Adrenal gland (tissue), 12 donors: ENCODE results near the gene ZNF775. TPM values are rescaled to one million over a fixed set of nuclear protein-coding genes. Genes with fewer than 3 reads are reported as not detected.

ENCODE experiments used
- DNase-seq, 7 donors: peaks; one replicate each; pipeline ENCODE4 v3.0.0-alpha.2; 2019 to 2020
- H3K27ac ChIP-seq, 5 donors: fragments of 200-600 bp; sonication (generic) in 4 of 5; 1 replicate in 3 of 5; 2 replicates in 2 of 5; pipeline versions ENCODE4 v1.5.1 to v1.8.0; 2016 to 2020; ENCODE audit warnings: mild to moderate bottlenecking in 1 of 5
- H3K27me3 ChIP-seq: fragments of 200-600 bp; 2 replicates; pipeline ENCODE4 v1.8.0; 2021
- H3K36me3 ChIP-seq, 2 donors: fragments of 200-600 bp; replicated peaks in 1 of 2; 1 replicate in 1 of 2; 2 replicates in 1 of 2; pipeline versions ENCODE4 v1.5.1 to v1.8.0; 2018 to 2022
- H3K4me1 ChIP-seq, 2 donors: fragments of 200-600 bp; replicated peaks in 1 of 2; 1 replicate in 1 of 2; 2 replicates in 1 of 2; pipeline versions ENCODE4 v1.5.1 to v1.8.0; 2018 to 2021
- H3K4me3 ChIP-seq, 4 donors: fragments of 200-600 bp; sonication (generic) in 3 of 4; one replicate each; pipeline ENCODE4 v1.5.1; 2016 to 2018
- H3K9me3 ChIP-seq, 3 donors: fragments of 200-600 bp; sonication (generic) in 1 of 3; replicated peaks in 1 of 3; 1 replicate in 2 of 3; 2 replicates in 1 of 3; pipeline versions ENCODE4 v1.5.1 to v1.8.0; 2016 to 2021
- POLR2A ChIP-seq, 2 donors: fragments of 450-650 bp; IDR thresholded peaks; one replicate each; pipeline ENCODE4 v1.6.1; 2017; ENCODE audit warnings: antibody characterized with exemption in 2 of 2, mild to moderate bottlenecking in 2 of 2, moderate library complexity in 1 of 2
- WGBS, 4 donors: extraction: QIAGEN DNeasy Blood & Tissue Kit in 2 of 4; methylation state at CpG; one replicate each; pipeline versions ENCODE4 v1.1.5 to v1.1.7; 2013 to 2017; 5-methylcytosine and 5-hydroxymethylcytosine counted together
- intact Hi-C, 2 donors: fragments of 100-400 bp; cut with DNase I; formaldehyde crosslinking; loops; one replicate each; pipeline versions ENCODE4 v1.14.1 to v1.15.0; 2022 to 2023
- polyA plus RNA-seq, 3 donors: library from polyadenylated mRNA; stranded (reverse); fragments of 200-250 nt in 2 of 3; fragments of 350-450 nt in 1 of 3; fragmentation: Illumina TruSeq in 1 of 3; extraction: RNeasy Lipid Tissue Mini Kit (QIAGEN cat#74804) in 1 of 3; gene quantifications; one replicate each; pipeline ENCODE4 v1.2.3, GENCODE V29; 2013 to 2014
- total RNA-seq, 9 donors: library from RNA; depleted of rRNA in 4 of 9; stranded (reverse); fragments of >200 nt in 4 of 9; fragments of 120-200 nt in 1 of 9; fragmentation: NEBNext Ultra II Directional in 1 of 9; extraction: Animal tissue kit (Norgen Biotek cat#: 25700) in 1 of 9; gene quantifications; one replicate each; pipeline versions ENCODE4 v1.1.0 to v1.2.4, GENCODE V29; 2013 to 2023
- TF ChIP-seq, protein P1 (sequence below), 6 experiments: fragments of 450-650 bp in 4 of 6; fragments of 200-600 bp in 2 of 6; sonication (generic) in 1 of 6; IDR thresholded peaks; 1 replicate in 5 of 6; 2 replicates in 1 of 6; pipeline versions ENCODE4 v1.5.1 to v1.8.0; 2016 to 2021; ENCODE audit warnings: antibody characterized with exemption in 6 of 6, mild to moderate bottlenecking in 2 of 6, moderate library complexity in 1 of 6
- donor health status: healthy with polysubstance abuse.
- donor health status: Bipolar disorder and iron deficiency.
- donor health status: DM: yes; HTN: yes; CAD: no.
- donor health status: DM: no; HTN: no; CAD: no.
- donor health status: DM: no; HTN: no; CAD: no.
- donor health status: DM: yes; HTN: yes; CAD: no.

Gene ZNF775
- total and polyA plus RNA-seq, 12 donors: 0.26 to 13.9 (median 6.1) TPM

- H3K27ac ChIP-seq: peak overlapping the region; percentile 22 to 94 (median 80)
- no peaks in the 10 kb centered on the region for H3K36me3 ChIP-seq
- H3K4me3 ChIP-seq: peak overlapping the region; percentile 17 to 97 (median 89)
- peak in 2 of 7 donors; percentile 34 to 70 for DNase-seq
- no peaks in the 10 kb centered on the region for H3K27me3 ChIP-seq
- 1 to 2% (median 1%) methylated on average over 38 to 52 of the region's 52 CpGs for WGBS, 4 donors
- H3K4me1 ChIP-seq: peaks cover 4 to 46% of the 10 kb centered on the region in 2 donors
- intact Hi-C loops: no loop called here
- H3K9me3 ChIP-seq: no peaks in the 10 kb centered on the region
- no peak for TF ChIP-seq POLR2A (IDR thresholded peaks at IDR 0.05)
- TF ChIP-seq, protein P1, sequence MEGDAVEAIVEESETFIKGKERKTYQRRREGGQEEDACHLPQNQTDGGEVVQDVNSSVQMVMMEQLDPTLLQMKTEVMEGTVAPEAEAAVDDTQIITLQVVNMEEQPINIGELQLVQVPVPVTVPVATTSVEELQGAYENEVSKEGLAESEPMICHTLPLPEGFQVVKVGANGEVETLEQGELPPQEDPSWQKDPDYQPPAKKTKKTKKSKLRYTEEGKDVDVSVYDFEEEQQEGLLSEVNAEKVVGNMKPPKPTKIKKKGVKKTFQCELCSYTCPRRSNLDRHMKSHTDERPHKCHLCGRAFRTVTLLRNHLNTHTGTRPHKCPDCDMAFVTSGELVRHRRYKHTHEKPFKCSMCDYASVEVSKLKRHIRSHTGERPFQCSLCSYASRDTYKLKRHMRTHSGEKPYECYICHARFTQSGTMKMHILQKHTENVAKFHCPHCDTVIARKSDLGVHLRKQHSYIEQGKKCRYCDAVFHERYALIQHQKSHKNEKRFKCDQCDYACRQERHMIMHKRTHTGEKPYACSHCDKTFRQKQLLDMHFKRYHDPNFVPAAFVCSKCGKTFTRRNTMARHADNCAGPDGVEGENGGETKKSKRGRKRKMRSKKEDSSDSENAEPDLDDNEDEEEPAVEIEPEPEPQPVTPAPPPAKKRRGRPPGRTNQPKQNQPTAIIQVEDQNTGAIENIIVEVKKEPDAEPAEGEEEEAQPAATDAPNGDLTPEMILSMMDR (IDR thresholded peaks at IDR 0.05): no peak
Measured at GRCh38 chr7:150379441-150380379, 580 bp downstream of the ZNF775 start.

- peaks cover 4 to 46% of the 10 kb centered on the region in 2 donors for H3K4me1 ChIP-seq
- no peaks in the 10 kb centered on the region for H3K27me3 ChIP-seq
- 71 to 81% (median 75%) methylated on average over 11 of the region's 11 CpGs for WGBS, 4 donors
- H3K36me3 ChIP-seq: no peaks in the 10 kb centered on the region
- TF ChIP-seq POLR2A (IDR thresholded peaks at IDR 0.05): no peak
- TF ChIP-seq, protein P1 (IDR thresholded peaks at IDR 0.05): no peak
- intact Hi-C loops: no loop called here
- no peaks in the 10 kb centered on the region for H3K9me3 ChIP-seq
- peak overlapping the region in 1 of 4 donors; percentile 97 for H3K4me3 ChIP-seq
- H3K27ac ChIP-seq: peak overlapping the region in 1 of 5 donors; percentile 94
- no peak for DNase-seq
Measured at GRCh38 chr7:150380463-150380862, 1.3 kb downstream of the ZNF775 start.

DNA sequence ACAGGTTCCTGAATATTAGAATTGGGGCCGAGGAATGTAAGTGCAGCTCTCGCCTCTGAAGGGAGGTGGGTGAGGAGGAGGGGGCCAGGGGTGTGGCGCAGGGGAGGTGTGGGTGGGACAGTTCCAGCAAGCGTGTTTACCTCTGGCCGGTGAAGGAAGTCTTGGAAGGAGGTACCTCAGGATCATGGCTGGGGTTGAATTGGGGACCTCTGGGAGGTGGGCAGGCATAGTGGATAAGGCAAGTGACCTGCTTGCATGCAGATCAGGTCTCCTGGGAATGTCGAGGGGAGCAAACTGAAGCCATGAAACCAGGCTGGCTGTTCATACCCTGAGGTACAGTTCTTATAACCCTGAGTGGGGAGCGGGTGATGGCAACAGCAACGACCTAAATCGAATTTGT is 2.0 kb downstream of the ZNF775 start:
- Histone ChIP-seq H3K36me3 (no peaks in the 10 kb centered on the region), H3K4me1 (peaks cover 4 to 51% of the 10 kb centered on the region in 2 donors), H3K4me3 (no peak overlapping the region), H3K27me3 (no peaks in the 10 kb centered on the region), H3K27ac (no peak overlapping the region), H3K9me3 (no peaks in the 10 kb centered on the region)
- 85 to 90% (median 89%) methylated on average over 7 to 9 of the region's 9 CpGs for WGBS, 4 donors
- TF ChIP-seq POLR2A (IDR thresholded peaks at IDR 0.05): no peak
- TF ChIP-seq, protein P1 (IDR thresholded peaks at IDR 0.05): no peak
- peak in 1 of 7 donors; percentile 47 for DNase-seq
- intact Hi-C loops: no loop called here

GRCh38 chr7:150381785-150382122 is 2.6 kb downstream of the ZNF775 start:
- DNase-seq: no peak
- Histone ChIP-seq H3K36me3 (no peaks in the 10 kb centered on the region), H3K27me3 (no peaks in the 10 kb centered on the region), H3K4me1 (peaks cover 4 to 52% of the 10 kb centered on the region in 2 donors), H3K4me3 (no peak overlapping the region), H3K9me3 (no peaks in the 10 kb centered on the region), H3K27ac (peak overlapping the region in 1 of 5 donors; percentile 68)
- intact Hi-C loops: no loop called here
- TF ChIP-seq, protein P1 (IDR thresholded peaks at IDR 0.05): no peak
- no peak for TF ChIP-seq POLR2A (IDR thresholded peaks at IDR 0.05)
- WGBS, 4 donors: 60 to 96% (median 92%) methylated on average over 1 of the region's 1 CpG
